Ovary (tissue), 9 donors: ENCODE results near the gene OBSCN. TPM values are rescaled to one million over a fixed set of nuclear protein-coding genes. Genes with fewer than 3 reads are reported as not detected.

Experiments
- DNase-seq, 5 donors: peaks; one replicate each; pipeline ENCODE4 v3.0.0-alpha.2; 2019 to 2020
- H3K27ac ChIP-seq, 2 donors: fragments of 200-600 bp; one replicate each; pipeline versions ENCODE4 v1.5.1 to v1.8.0; 2019 to 2022
- H3K27me3 ChIP-seq: fragments of 200-600 bp; one replicate; pipeline ENCODE4 v1.8.0; 2022
- H3K36me3 ChIP-seq: fragments of 200-600 bp; sonication (generic); one replicate; pipeline ENCODE4 v1.5.1; 2019
- H3K4me1 ChIP-seq: one replicate; pipeline ENCODE4 v1.8.1; 2013; ENCODE audit warnings: mild to moderate bottlenecking, moderate library complexity; ENCODE audit not compliant: insufficient read depth
- H3K4me3 ChIP-seq: fragments of 200-600 bp; sonication (generic); one replicate; pipeline ENCODE4 v1.5.1; 2017
- H3K9me3 ChIP-seq, 2 donors: fragments of 200-600 bp in 1 of 2; sonication (generic) in 1 of 2; one replicate each; pipeline versions ENCODE4 v1.5.1 to v1.8.1; 2013 to 2019; ENCODE audit warnings: mild to moderate bottlenecking in 1 of 2, moderate library complexity in 1 of 2
- CTCF ChIP-seq, 3 donors: fragments of 450-650 bp in 2 of 3; fragments of 200-600 bp in 1 of 3; IDR thresholded peaks; one replicate each; pipeline versions ENCODE4 v1.5.1 to v1.8.0; 2016 to 2022; ENCODE audit warnings: antibody characterized with exemption in 3 of 3, mild to moderate bottlenecking in 1 of 3
- EP300 ChIP-seq: sonication (generic); formaldehyde crosslinking; IDR thresholded peaks from one replicate; pipeline ENCODE4 v1.6.1; 2017; ENCODE audit warnings: antibody characterized with exemption
- POLR2A ChIP-seq: fragments of 450-650 bp; IDR thresholded peaks from one replicate; pipeline ENCODE4 v1.6.1; 2017; ENCODE audit warnings: antibody characterized with exemption, mild to moderate bottlenecking, moderate library complexity
- WGBS, 3 donors: extraction: QIAGEN DNeasy Blood & Tissue Kit in 1 of 3; methylation state at CpG; one replicate each; pipeline versions ENCODE4 v1.1.5 to v1.1.7; 2013 to 2017; 5-methylcytosine and 5-hydroxymethylcytosine counted together
- intact Hi-C, 4 donors: fragments of 100-400 bp; cut with DNase I; formaldehyde crosslinking; loops; one replicate each; pipeline versions ENCODE4 v1.11.0 to v1.15.1; 2022 to 2023
- polyA plus RNA-seq, 2 donors: library from polyadenylated mRNA; stranded (reverse); fragments of 200-250 nt in 1 of 2; fragments of 350-450 nt in 1 of 2; fragmentation: Illumina TruSeq in 1 of 2; extraction: RNeasy Lipid Tissue Mini Kit (QIAGEN cat#74804) in 1 of 2; gene quantifications; one replicate each; pipeline ENCODE4 v1.2.3, GENCODE V29; 2013 to 2014
- total RNA-seq, 7 donors: library from RNA; depleted of rRNA in 2 of 7; stranded (reverse); fragments of >200 nt in 2 of 7; fragmentation: NEBNext Ultra II Directional in 3 of 7; extraction: Animal tissue kit (Norgen Biotek cat#: 25700) in 3 of 7; gene quantifications; one replicate each; pipeline versions ENCODE4 v1.1.0 to v1.2.4, GENCODE V29; 2016 to 2023
- donor health status: DM: no; HTN: no; CAD: no; lungs with moderate emphysema.
- donor health status: DM: no; HTN: no; CAD: no.
- donor health status: Bipolar disorder and iron deficiency.
- donor health status: DM: yes; HTN: yes; CAD: no.
- donor health status: DM: no; HTN: no; CAD: no.
- donor health status: DM: yes; HTN: yes; CAD: no.

Gene OBSCN
- total and polyA plus RNA-seq, 9 donors, result 3.5 to 37.1 (median 29.0) TPM

- no peaks in the 10 kb centered on the region for H3K4me1 ChIP-seq
- TF ChIP-seq POLR2A (no peak), EP300 (no peak), CTCF (IDR thresholded peaks at IDR 0.05) (no peak)
- no peaks in the 10 kb centered on the region for H3K27me3 ChIP-seq
- no peak overlapping the region for H3K4me3 ChIP-seq
- intact Hi-C loops, result no loop called here
- H3K36me3 ChIP-seq, result no peaks in the 10 kb centered on the region
- peak; percentile 3 to 23 (median 6) for DNase-seq
- H3K27ac ChIP-seq, result no peak overlapping the region
- WGBS, 3 donors, result 78 to 88% (median 84%) methylated on average over 7 of the region's 7 CpGs
- no peaks in the 10 kb centered on the region for H3K9me3 ChIP-seq
Measured at GRCh38 chr1:228347181-228347580, 139.3 kb downstream of the OBSCN start.

GRCh38 chr1:228348708-228349467 lies 141.0 kb downstream of the OBSCN start:
- 62 to 75% (median 74%) methylated on average over 12 of the region's 12 CpGs for WGBS, 3 donors
- Histone ChIP-seq H3K4me1 (no peaks in the 10 kb centered on the region), H3K27ac (no peak overlapping the region), H3K9me3 (no peaks in the 10 kb centered on the region), H3K4me3 (no peak overlapping the region), H3K36me3 (no peaks in the 10 kb centered on the region), H3K27me3 (no peaks in the 10 kb centered on the region)
- intact Hi-C loops, result no loop called here
- DNase-seq, result peak in 4 of 5 donors; percentile 1 to 11 (median 4)
- TF ChIP-seq CTCF (IDR thresholded peaks at IDR 0.05) (no peak), EP300 (no peak), POLR2A (no peak)

GRCh38 chr1:228349701-228350171 lies 141.9 kb downstream of the OBSCN start:
- Histone ChIP-seq H3K9me3 (no peaks in the 10 kb centered on the region), H3K27me3 (no peaks in the 10 kb centered on the region), H3K27ac (no peak overlapping the region), H3K4me1 (no peaks in the 10 kb centered on the region), H3K36me3 (no peaks in the 10 kb centered on the region), H3K4me3 (no peak overlapping the region)
- WGBS, 3 donors, result 85 to 91% (median 89%) methylated on average over 14 to 15 of the region's 15 CpGs
- TF ChIP-seq POLR2A, result no peak
- no peak for TF ChIP-seq EP300
- no peak for TF ChIP-seq CTCF (IDR thresholded peaks at IDR 0.05)
- DNase-seq, result peak; percentile 5 to 21 (median 10)
- intact Hi-C loops, result no loop called here

GRCh38 chr1:228350179-228350742 lies 142.4 kb downstream of the OBSCN start:
- H3K4me1 ChIP-seq, result no peaks in the 10 kb centered on the region
- no peak for DNase-seq
- no peaks in the 10 kb centered on the region for H3K9me3 ChIP-seq
- intact Hi-C loops, result no loop called here
- H3K27me3 ChIP-seq, result no peaks in the 10 kb centered on the region
- no peak overlapping the region for H3K27ac ChIP-seq
- 90 to 97% (median 91%) methylated on average over 1 of the region's 1 CpG for WGBS, 3 donors
- H3K36me3 ChIP-seq, result no peaks in the 10 kb centered on the region
- H3K4me3 ChIP-seq, result no peak overlapping the region
- TF ChIP-seq POLR2A (no peak), CTCF (IDR thresholded peaks at IDR 0.05) (no peak)
